Measurements from ENCODE around the gene PTGDR2. TPM values are rescaled to one million over a fixed set of nuclear protein-coding genes. Genes with fewer than 3 reads are reported as not detected.

The PTGDR2 gene
- total and polyA plus RNA-seq, 2 experiments from 2014 or later, result 0.69 to 1.3 TPM

DNA sequence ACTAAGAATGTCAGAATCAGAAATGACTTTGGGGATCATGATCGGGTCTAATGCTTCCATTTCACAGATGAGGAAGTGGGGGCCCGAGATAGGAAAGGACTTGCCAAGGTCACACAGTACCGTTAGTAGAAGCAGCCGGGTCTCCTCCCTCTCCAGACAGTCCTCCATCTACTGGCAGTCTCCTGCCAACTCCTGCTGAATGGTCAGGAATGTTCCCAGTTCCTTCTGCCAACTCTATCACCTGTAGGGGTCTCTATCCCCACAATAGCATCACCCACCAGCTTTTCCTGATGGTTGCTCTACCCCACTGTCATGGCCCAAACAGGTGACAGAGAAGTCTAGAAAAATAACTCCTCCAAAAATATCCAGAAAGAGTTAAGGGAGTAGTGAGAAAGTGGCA lies 37.7 kb downstream of the PTGDR2 start:
- H3K4me2 ChIP-seq, result no peak overlapping the region
- no peak overlapping the region for H2AFZ ChIP-seq
- H3K9me2 ChIP-seq (replicated peaks; ENCODE audit: insufficient read depth), result no peaks in the 10 kb centered on the region
- no peaks in the 10 kb centered on the region for H3K36me3 ChIP-seq (replicated peaks; ENCODE audit: insufficient read depth, low read depth)
- 82% methylated on average over 4 of the region's 4 CpGs for WGBS (ENCODE audit: low lambda C conversion rate, missing lambda C conversion rate)
- no peak overlapping the region for H3K27ac ChIP-seq
- no peak overlapping the region for H3K4me3 ChIP-seq
- no peaks in the 10 kb centered on the region for H3K27me3 ChIP-seq
- no peaks in the 10 kb centered on the region for H4K20me1 ChIP-seq (ENCODE audit: insufficient read depth, poor library complexity, severe bottlenecking)
- peaks cover 2% of the 10 kb centered on the region for H3K9me3 ChIP-seq (ENCODE audit: low read depth)
- no peak for DNase-seq (ENCODE audit: low spot score)
- TF ChIP-seq EZH2phosphoT487 (IDR thresholded peaks at IDR 0.05; ENCODE audit: low read depth, severe bottlenecking, unreplicated experiment) (no peak), EZH2 (IDR thresholded peaks at IDR 0.05; ENCODE audit: borderline replicate concordance) (no peak)
- TF ChIP-seq, protein P1, sequence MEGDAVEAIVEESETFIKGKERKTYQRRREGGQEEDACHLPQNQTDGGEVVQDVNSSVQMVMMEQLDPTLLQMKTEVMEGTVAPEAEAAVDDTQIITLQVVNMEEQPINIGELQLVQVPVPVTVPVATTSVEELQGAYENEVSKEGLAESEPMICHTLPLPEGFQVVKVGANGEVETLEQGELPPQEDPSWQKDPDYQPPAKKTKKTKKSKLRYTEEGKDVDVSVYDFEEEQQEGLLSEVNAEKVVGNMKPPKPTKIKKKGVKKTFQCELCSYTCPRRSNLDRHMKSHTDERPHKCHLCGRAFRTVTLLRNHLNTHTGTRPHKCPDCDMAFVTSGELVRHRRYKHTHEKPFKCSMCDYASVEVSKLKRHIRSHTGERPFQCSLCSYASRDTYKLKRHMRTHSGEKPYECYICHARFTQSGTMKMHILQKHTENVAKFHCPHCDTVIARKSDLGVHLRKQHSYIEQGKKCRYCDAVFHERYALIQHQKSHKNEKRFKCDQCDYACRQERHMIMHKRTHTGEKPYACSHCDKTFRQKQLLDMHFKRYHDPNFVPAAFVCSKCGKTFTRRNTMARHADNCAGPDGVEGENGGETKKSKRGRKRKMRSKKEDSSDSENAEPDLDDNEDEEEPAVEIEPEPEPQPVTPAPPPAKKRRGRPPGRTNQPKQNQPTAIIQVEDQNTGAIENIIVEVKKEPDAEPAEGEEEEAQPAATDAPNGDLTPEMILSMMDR (IDR thresholded peaks at IDR 0.05; ENCODE audit: poor library complexity), result no peak
- H3K4me1 ChIP-seq (ENCODE audit: insufficient read depth), result no peaks in the 10 kb centered on the region
- H3K79me2 ChIP-seq, result no peaks in the 10 kb centered on the region

DNA sequence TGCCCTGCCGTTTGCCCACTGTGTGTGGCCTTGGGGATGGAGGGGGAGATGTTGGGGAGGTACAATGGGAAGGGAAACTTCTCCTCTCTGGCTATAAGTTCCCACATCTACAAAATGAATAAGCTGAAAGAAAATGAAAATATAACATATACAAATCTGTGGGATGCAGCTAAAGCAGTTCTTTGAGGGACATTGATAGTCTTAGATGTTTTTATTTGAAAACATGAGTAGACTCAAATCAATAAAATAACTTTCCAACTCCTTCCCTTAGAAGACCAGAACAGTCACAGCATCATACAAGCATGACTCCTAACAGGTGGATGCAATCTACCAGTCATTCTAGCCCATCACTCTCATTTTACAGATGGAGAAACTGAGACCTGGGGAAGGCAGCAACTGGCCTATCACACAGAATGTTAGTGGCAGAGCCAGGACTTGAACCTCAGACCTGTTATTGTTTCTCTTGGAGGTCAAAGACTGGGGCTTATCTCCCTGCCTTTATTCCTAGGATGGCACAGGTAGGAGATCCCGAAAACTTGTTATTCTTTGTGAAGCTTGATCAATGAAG lies 39.1 kb downstream of the PTGDR2 start:
- H2AFZ ChIP-seq, result no peak overlapping the region
- no peak for DNase-seq (ENCODE audit: low spot score)
- H3K79me2 ChIP-seq, result no peaks in the 10 kb centered on the region
- no peaks in the 10 kb centered on the region for H3K4me1 ChIP-seq (ENCODE audit: insufficient read depth)
- no peaks in the 10 kb centered on the region for H3K27me3 ChIP-seq
- no peak for TF ChIP-seq EZH2 (IDR thresholded peaks at IDR 0.05; ENCODE audit: borderline replicate concordance)
- TF ChIP-seq EZH2phosphoT487 (IDR thresholded peaks at IDR 0.05; ENCODE audit: low read depth, severe bottlenecking, unreplicated experiment), result no peak
- H3K27ac ChIP-seq, result no peak overlapping the region
- H3K4me2 ChIP-seq, result no peak overlapping the region
- no peak overlapping the region for H3K4me3 ChIP-seq
- WGBS (ENCODE audit: low lambda C conversion rate, missing lambda C conversion rate), result 89% methylated on average over 2 of the region's 2 CpGs
- H3K9me2 ChIP-seq (replicated peaks; ENCODE audit: insufficient read depth), result no peaks in the 10 kb centered on the region
- H4K20me1 ChIP-seq (ENCODE audit: insufficient read depth, poor library complexity, severe bottlenecking), result no peaks in the 10 kb centered on the region
- peaks cover 2% of the 10 kb centered on the region for H3K9me3 ChIP-seq (ENCODE audit: low read depth)
- no peaks in the 10 kb centered on the region for H3K36me3 ChIP-seq (replicated peaks; ENCODE audit: insufficient read depth, low read depth)

DNA sequence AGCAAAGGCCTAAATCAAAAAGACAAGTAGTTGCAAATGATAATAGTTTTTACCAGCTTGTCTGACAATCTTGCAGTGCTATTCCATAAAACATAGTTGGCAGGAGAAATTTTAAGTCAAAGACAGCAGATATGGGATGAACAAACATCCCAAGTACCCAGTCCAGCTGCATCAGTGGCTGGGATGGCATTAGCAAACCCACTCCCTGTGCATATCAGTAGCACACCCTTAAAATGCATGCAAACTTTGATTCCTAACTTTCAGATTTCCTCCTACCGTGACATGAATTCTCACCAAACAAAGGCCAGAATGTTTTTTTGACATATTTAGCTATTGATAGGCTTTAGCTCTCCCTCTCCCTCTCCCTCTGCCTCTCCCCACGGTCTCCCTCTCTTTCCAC lies 41.6 kb downstream of the PTGDR2 start:
- TF ChIP-seq, protein P1 (IDR thresholded peaks at IDR 0.05; ENCODE audit: poor library complexity), result no peak
- TF ChIP-seq EZH2phosphoT487 (IDR thresholded peaks at IDR 0.05; ENCODE audit: low read depth, severe bottlenecking, unreplicated experiment) (no peak), EZH2 (IDR thresholded peaks at IDR 0.05; ENCODE audit: borderline replicate concordance) (no peak)
- H3K9me3 ChIP-seq (ENCODE audit: low read depth), result peaks cover 2% of the 10 kb centered on the region
- no peaks in the 10 kb centered on the region for H3K79me2 ChIP-seq
- H3K27me3 ChIP-seq, result no peaks in the 10 kb centered on the region
- H3K36me3 ChIP-seq (replicated peaks; ENCODE audit: insufficient read depth, low read depth), result no peaks in the 10 kb centered on the region
- no peak overlapping the region for H3K27ac ChIP-seq
- H3K9me2 ChIP-seq (replicated peaks; ENCODE audit: insufficient read depth), result no peaks in the 10 kb centered on the region
- H2AFZ ChIP-seq, result no peak overlapping the region
- 100% methylated on average over 1 of the region's 2 CpGs for WGBS (ENCODE audit: low lambda C conversion rate, missing lambda C conversion rate)
- DNase-seq (ENCODE audit: low spot score), result no peak
- H3K4me2 ChIP-seq, result no peak overlapping the region
- H3K4me3 ChIP-seq, result no peak overlapping the region
- H3K4me1 ChIP-seq (ENCODE audit: insufficient read depth), result no peaks in the 10 kb centered on the region
- no peaks in the 10 kb centered on the region for H4K20me1 ChIP-seq (ENCODE audit: insufficient read depth, poor library complexity, severe bottlenecking)

DNA sequence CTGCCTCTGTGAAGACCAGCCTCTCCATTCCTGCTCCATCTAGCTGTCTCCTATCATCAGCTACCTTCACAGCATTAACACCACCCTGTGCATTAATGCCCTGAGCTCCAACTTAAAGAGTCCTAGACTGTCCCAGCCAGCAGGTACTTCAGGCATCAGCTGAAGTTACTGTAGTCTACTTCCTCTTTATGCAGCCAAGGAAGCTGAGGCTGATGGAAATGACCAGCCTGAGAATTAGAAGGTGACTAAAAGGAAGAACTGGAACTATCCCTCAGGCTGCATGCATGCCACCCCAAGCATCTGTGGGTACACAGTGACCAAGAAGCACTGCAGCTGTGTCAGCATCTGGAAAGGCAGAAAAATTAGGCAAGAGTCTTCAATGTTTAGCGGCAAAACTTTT lies 42.4 kb downstream of the PTGDR2 start:
- no peak for TF ChIP-seq EZH2phosphoT487 (IDR thresholded peaks at IDR 0.05; ENCODE audit: low read depth, severe bottlenecking, unreplicated experiment)
- no peak for TF ChIP-seq EZH2 (IDR thresholded peaks at IDR 0.05; ENCODE audit: borderline replicate concordance)
- TF ChIP-seq, protein P1 (IDR thresholded peaks at IDR 0.05; ENCODE audit: poor library complexity), result no peak
- H3K4me2 ChIP-seq, result no peak overlapping the region
- no peaks in the 10 kb centered on the region for H3K27me3 ChIP-seq
- H3K9me3 ChIP-seq (ENCODE audit: low read depth), result peaks cover 2% of the 10 kb centered on the region
- no peak overlapping the region for H3K4me3 ChIP-seq
- no peak overlapping the region for H3K27ac ChIP-seq
- no peaks in the 10 kb centered on the region for H3K79me2 ChIP-seq
- no peaks in the 10 kb centered on the region for H3K9me2 ChIP-seq (replicated peaks; ENCODE audit: insufficient read depth)
- no peak overlapping the region for H2AFZ ChIP-seq
- no peaks in the 10 kb centered on the region for H3K36me3 ChIP-seq (replicated peaks; ENCODE audit: insufficient read depth, low read depth)
- no peaks in the 10 kb centered on the region for H3K4me1 ChIP-seq (ENCODE audit: insufficient read depth)
- no peaks in the 10 kb centered on the region for H4K20me1 ChIP-seq (ENCODE audit: insufficient read depth, poor library complexity, severe bottlenecking)
- WGBS (ENCODE audit: low lambda C conversion rate, missing lambda C conversion rate), result 85% methylated on average over 1 of the region's 1 CpG
- no peak for DNase-seq (ENCODE audit: low spot score)
